GM21528 (cell line): ENCODE measurements around the gene TCEA3.

Experiments used
- ATAC-seq: cut with Tn5 transposase; IDR thresholded peaks from one replicate; pipeline ENCODE4 v1.9.1; 2021; ENCODE audit warnings: mild to moderate bottlenecking, moderate library complexity; ENCODE audit not compliant: unreplicated experiment, low FRiP score

Gene TCEA3

DNA sequence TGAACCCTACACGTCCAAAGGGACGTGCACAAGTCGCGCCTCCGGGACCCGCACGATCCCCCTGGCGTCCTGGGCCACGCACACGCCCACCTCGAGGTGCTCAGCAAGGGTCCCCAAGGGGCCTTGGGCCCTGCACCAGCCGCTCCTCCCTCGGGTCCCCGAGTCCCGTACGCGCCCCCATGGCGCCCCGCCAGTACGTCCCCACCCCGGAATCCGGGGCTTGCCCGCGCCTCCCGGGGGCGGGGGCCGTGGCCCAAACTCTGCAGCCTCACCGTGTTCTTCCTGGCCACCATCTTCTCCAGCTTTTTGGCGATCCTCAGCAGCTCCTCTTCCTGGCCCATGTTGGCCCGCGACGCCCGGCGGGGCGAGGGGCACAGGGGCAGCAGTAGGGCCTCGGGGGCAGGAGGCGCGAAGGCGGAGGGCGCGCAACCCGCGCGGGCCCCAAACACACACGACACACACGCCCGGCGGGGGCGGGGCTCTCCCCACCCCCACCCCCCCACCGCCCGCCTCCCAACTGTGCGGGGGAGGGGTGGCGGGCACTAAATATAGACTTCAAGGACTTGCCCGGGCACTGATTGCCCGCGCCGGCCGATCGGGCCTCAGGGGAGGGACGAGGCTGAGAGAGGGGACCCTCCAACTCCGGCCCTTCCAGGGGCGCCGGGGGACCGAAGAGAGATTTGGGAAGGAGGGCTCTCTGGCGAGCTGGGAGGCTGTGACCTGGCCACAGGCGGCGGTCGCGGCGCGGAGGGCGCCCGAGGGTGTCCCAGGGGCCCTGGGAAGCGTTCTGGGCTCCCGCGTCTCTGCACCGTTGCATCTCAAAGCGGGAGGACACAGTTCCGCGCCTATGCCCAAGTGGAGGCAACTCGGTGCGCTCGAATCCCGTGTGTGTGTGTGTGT is at the start of gene TCEA3:
Gene TCEA3, minus strand, starts transcription at position 456 of the 900 bp plus-strand sequence. Its CDS starts 115 bp downstream, at position 341.
- ATAC-seq, result no peak

DNA sequence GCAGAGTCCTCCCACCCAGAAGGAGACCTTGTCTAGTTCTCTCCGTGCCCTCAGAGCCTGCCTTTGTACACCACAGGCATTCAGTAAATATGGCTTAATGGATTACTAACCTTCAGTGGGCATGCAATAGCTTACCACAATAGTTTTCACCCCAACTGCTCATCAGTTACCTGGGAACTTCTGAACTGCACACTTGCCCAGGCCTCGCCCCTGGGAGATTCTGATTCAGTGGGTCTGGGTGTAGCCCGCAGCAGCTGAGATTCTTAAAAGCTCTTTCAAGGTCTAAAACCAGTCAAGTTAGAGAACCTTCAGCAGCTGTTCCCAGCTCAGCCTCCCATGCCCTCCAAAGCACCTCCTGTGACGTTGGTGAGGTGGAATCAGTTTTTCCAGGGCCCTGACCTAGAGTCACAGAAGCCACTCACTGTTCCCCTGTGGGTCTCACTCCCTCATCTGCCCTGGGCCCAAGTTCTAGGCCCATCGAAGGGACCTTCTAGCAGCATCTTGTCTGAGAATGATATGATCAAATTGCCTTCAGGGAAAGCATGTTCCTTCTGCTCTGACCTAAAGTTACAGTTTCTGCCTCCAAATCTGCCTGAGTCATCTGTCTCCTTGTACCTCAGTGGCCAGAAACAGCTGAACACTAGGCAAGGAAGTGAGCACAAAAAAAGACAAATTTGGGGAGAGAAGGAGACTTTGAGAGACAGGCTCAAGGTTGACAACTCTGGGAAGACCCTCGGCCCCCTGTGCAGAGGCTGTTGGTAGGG is 48.7 kb upstream of the TCEA3 start:
- no peak for ATAC-seq

DNA sequence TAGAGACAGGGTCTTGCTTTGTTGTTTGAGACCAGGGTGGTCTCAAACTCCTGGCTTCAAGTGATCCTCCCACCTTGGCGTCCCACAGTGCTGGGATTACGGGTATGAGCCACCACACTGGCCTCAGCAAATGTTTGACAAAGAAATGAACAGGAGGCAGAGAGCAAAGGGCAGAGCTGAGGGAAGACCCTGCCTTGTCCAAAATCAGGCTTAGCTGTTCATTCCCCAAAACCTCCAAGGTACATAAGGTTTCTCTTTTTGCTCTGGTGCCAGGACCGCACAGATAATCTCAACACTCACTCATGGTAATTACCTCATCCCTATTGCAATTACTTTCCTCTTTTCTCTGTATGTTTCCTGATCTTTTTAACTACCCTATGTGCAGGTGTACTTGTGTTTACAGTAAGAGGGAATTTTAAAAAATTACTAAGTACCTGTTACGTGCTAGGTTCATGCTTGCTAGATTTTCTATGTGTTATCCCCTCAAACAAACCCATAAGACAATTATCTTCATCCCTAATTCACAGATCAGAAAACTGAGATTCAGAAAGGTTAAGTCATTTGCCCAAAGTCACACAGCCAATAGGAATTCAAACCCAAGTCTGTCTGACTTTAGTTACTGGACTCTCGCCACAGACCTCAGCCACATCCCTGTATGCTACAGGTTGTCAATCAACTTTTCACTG is 47.9 kb upstream of the TCEA3 start:
- ATAC-seq, result no peak

DNA sequence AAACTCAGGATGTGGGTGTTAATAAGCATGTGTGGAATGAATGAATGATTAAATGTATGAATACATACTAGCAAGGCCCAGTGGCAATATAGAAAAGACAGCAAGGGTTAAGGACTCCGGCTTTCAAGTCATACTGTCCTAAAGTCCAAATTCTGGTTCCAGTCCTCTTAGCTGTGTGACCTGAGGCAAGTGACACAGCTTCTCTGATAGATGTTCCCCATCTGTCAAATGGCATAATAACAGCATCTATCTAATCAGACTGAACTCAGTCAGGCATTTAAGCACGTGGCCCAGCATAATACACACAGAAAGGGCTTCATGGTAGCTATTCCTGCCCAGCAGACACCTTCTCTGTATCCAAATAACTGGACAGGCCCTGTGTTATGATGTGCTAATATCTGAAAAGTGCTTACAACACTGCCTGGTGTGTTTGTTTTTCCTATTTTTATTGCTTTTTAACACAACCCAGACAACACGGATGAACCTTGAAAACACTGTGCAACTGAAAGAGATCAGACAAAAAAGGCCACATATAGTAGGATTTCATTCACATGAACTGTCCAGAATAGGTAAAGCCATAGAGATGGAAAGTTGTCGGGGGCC is 47.0 kb upstream of the TCEA3 start:
- no peak for ATAC-seq

DNA sequence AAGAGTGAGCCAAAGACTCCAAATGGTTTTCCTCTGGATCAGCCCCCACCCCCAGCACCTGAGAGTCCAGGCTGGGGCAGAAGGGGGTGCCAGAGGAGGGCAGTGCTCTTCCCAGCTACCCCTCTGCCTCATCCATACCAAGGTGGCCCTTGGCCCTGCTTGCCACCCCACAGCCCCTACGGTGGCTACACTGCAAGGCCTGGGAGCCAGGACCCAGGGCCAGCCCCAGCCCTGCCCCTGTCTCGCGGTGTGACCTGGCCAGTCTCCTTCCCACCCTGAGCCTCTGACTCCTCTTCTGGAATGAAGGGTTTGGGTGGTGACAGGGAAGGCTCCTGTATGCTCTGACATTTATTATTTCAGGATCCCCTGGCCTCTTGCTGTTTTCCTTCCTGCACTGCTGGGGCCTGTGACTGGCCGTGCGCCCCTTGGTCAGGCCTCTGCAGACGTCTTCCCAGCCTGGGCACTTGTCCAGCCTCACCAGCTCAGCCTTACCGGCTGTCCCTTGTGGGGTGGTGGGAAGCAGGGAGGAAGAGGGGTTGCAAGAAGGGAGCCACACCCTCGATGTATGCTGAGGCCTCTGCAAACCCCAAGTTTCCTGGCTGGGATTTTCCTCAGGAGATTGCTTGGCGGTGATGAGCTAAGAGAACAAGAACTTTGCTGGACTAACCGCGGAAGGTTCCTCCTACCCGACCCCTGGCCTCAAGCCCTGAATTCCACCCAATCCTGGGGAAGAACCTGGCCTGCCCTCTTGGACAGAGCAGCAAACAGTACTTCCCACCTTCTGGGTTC is 45.9 kb upstream of the TCEA3 start:
- no peak for ATAC-seq

DNA sequence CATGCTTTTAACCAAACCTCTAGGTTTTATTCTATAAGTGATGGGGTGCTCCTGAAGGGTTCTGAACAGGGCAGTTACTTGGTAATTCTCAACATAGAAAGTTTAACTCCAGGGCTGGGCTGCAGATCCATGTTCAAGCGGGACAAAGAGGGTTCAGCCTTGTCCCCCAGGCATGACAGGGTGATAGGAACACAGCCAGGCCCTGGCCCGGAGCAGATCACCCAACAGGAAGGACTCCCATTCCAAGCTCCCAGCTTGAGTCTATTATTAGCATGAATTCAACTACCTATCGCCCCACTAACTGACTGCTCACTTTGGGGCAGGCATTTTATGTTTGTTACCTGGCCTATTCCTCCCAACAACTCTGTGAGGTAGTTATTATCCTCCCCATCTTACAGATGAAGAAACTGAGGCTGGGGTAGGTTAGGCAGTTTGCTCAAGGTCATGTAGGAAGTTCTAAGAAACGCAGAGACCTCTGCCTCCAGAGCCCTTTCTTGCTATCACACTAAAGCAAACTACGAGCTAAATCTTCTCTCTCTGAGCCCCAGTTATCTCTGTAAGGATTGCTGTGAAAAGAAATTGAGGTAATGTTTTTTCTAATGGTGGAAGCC is 44.9 kb upstream of the TCEA3 start:
- ATAC-seq, result no peak

DNA sequence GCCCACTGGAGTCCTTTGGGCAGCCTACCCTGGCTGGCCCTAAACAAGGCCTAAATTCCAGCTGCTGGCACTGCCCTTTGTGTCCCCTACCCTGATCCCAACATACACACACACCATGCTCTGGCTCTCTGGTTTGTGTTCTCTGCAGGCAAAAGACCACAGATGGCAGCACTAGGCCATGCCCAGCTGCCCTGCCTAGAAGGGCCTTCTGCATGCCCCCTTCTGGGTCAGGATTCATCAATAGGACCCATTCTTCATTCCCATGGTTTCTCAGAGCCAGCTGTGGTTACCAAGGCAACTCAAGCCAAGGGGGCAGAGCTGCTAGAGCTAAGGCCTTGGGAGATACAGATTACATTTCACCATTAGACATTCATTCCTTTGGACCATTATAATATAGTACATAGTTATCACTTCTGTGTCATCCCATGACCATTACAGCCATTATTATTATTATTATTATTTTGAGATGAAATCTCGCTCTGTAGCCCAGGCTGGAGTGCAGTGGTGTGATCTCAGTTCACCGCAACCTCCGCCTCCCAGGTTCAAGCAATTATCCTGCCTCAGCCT is 42.0 kb upstream of the TCEA3 start:
- no peak for ATAC-seq

DNA sequence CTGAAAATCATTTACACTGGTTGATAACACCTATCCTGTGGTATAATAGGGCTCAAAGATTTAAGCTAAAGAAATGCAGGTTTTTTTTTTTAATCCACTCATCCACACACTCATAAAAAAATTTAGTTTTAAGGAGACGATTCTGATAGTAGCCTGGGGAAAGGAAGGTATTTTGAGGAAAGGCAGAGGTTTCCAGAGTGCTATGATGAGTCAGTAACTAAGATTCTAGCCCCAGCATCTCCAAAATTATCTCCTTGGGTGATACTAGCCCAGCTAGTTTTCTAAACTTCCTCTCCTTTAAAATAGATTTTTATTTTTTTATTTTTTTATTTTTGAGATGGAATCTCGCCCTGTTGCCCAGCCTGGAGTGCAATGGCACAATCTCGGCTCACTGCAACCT is 38.7 kb upstream of the TCEA3 start:
- no peak for ATAC-seq

DNA sequence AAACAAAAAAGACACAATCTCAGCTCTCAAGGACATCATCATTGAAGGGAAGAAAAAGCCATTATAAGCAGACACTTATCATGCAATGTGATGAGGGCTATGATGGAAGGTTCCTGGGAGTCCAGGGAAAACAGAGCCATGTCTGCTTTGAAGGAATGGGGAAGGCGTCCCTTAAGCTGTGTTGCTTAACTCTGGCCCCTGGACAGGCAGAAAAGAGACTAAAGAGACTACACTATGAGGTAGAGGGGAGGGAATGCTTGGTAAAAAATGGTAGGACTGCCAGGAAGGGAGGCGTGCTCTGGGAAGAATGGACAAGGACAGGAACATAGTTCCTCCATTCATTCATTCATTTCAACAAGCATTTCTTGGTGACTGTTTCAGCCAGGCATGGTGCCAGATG is 38.2 kb upstream of the TCEA3 start:
- no peak for ATAC-seq

DNA sequence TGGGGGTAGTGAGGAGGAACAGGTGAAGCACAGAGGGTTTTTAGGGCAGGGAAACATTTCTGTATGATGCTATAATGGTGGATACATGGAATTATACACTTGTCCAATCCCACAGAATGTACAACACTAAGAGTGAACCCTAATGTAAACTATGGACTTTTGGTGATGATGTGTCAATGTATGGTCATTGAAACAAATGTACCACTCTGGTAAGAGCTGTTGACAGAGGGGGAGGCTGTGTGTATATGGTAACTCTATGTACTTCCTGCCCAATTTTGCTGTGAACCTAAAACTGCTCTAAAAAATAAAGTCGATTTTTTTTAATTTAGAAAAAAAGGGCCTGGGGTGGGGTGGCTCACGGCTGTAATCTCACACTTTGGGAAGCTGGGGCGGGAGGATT is 36.5 kb upstream of the TCEA3 start:
- no peak for ATAC-seq

DNA sequence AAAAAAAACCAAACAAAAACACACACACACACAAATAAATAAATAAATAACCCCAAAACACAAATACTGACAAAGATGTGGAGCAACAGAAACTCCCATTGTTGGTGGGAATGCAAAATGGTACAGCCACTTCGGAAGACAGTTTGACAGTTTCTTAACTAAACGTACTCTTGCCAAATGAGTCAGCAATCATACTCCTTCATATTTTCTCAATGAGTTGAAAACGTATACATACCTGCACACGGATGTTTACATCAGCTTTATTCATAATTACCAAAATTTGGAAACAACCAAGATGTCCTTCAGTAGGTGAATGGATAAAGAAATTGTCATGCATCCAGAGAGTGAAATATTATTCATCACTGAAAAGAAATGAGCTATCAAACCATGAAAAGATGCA is 36.0 kb upstream of the TCEA3 start:
- no peak for ATAC-seq

DNA sequence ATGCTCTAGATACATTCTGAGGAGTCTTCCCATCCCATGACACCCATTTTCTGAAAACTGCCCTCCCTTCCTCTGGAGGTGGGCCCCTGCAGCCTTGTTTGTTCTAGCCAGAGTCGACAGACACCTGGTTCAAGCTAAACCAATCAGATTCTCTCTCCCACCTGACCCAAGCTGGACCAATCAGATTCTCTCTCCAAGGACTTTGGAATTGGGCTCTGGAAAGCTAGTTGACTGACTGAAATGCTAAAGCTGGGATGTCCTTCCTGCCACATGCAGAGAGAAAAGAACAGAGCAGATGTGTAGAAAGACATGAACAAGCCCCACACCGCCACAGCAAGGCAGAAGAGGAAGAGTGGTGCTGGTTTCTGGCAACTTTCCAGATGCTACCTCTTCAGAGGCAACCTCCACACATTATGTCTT is 34.8 kb upstream of the TCEA3 start:
- ATAC-seq, result no peak

DNA sequence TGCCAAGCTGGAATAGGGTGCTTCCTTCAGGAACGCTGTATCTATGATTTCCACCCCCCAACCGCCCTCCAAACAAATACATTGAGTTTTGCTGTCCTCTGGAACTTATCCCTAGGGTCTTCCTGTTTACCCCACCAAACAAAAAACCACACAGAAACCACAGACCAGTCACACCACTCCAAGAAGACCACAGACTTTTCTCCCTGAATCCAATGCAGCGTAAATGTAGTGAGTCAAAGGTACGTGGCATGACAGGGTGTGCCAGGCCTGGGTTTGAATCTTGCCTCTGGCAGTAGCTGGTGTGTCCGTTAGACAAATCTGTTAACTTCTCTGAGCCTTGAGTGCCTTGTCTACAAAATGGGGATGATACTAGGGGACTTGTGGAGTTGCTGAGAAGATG is 31.7 kb upstream of the TCEA3 start:
- no peak for ATAC-seq

DNA sequence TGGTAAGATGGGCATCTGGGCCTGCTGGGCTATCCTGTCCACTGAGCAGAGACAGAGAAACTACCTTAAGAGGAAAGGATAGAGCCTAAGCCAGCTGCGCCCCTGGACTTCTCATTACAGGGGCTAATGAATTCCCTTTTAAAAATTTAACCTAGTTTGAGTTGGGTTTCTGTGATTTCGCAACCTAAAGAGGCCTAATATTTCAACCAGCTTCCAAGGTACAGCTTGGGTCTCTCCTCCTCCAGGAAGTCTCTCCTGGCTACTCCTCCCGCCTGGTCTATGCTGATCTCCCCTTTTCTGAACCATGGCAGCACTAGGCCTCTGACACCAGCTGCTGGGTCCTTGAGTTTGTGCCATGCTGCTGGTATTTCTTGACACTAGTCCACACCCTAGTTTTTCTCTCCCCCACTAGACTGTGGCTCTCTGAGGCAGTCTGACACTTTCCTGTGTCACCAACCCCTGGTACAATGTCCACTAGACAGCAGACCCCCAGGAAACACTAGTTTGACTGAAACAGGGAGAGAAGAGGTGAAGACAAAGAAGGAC is 29.0 kb upstream of the TCEA3 start:
- ATAC-seq, result no peak

DNA sequence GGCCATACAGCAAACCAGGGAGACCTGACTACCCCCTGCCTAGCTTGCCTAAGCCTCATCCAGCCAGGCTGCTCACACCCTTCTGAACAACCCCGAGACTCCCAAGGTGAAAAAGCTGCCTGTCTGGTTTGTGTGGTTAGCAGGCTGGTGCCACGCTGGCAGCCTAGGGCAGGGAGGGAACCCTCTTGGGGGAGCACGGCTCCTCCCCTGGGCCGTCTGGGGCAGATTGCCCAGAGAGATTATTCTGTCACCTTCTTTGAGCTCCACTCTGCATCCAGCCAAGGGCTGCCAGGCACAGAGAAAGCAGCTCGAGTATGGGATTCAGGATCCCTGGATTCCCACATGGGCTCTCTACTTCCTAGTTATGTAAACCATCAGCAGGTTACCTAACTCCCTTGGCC is 27.5 kb upstream of the TCEA3 start:
- ATAC-seq, result no peak

DNA sequence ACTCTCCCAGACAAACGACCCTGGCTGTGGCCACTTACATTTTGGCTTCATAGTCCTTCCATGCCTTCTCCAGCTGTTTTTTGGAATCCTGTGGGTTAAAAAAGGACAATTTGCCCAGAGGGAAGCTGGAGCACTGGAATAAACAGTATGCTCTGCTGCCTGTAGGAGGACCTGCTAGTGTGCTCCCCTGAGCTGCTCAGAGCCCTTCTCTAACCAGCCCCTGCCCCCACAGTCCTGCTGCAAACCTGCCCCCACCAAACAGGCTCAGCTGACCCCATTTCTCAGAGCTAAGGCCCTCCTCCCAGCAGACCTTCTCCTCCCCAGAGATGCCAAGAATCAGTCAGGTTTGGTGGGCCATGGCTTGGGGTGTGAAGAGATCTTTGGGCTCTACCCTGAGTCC is 26.9 kb upstream of the TCEA3 start:
- no peak for ATAC-seq

DNA sequence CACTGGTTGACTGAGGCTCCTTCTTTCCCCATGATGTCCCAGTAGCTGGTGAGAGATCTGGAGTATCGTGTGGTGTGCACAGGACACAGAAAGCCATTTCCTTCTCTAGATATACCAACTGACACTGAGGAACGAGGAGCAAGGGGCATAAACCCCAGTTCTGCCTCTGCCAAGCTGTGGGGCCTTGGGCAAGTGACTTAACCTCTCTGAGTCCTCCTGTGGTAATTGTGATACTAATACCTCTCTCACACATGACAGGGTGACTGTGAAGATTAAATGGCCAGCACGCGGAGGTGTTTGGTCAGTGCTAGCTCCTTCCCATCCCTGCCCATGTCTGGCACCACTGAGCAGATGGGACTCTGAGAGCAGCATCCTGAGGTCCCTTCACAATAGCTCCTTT is 26.3 kb upstream of the TCEA3 start:
- no peak for ATAC-seq

DNA sequence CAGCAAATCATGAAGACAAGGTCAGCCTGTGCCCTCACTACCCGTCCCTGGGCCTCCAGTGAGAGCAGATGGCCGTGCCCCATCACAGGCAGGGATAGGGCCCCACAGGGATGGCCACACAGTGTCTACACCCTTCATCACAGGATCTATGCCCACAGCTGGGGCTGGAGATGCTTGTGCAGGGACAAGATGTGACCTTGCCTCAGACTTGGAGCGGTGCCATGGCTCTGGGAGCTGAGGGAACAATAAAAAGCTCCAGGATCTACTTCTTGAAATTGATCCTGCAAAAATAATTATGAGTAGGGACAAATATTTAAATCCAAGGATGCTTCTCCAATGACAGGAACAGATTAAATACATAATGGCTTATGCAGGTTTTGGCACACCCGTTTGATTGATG is 25.4 kb upstream of the TCEA3 start:
- ATAC-seq, result no peak

DNA sequence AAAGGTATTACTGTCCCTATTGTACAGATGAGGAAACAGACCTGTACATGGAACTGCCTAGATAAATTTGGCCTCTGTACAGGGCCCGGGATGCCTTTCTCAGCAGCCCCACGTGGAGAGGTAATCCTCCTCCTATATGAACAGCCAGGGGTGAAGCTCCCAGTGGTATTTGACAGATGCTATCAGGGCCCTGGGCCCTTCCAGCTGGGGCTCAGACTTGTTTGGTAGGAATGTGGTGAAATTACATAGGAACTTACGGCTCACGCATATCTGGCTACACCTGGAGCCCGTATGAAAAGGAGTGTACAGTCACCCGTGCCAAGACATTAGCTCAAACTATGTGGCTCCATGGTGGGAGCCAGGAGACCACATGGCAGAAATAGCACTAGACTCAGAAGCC is 24.8 kb upstream of the TCEA3 start:
- ATAC-seq, result no peak
